ENCODE measurements around the gene RPL10A.
"Not testable (repeated sequence)": the region's sequence is repeated elsewhere in the genome, so short reads cannot be mapped to it uniquely, and the experiment has no call there.

RPL10A gene

DNA sequence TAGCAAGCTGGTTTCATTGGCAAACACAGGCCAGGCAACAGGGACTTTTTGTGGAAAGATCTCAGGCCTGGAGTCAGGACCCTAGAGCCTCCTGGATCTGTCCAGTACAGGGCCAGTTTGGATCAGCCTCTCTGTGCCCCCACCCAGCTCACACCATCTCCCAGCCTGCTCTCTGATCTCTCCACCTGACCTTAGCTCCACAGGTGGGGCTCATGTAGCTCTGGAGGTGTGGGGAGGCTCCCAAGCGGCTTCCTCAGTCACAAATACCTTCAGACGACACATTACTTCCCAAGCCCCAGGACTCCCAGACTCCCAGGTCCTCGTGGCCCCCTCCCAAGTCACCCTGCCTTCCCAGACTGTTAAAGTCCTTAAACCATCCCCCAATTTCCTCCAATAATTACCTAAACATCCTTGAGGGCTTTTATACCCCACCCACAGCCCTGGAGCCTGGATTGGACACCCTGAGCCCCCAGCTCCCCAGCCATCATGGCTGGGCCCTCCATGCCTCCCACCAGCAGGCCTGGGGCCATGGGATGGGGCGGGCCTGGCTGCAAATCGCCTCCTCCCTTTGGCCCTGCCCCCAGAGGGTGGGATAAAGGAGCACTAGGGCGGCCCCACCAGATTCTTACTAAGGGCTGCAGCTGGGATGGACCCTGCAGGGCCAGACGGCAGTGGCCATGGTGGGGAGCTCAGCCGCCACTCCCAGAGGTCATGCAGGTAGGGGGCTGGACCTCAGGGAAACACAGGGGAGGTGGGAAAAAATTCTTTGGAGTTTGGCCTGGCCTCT lies 31.9 kb upstream of the RPL10A start:
- no peak for DNase-seq
- no peaks in the 10 kb centered on the region for H3K9me3 Mint-ChIP-seq
- no peak overlapping the region for H3K27ac Mint-ChIP-seq
- H3K4me3 Mint-ChIP-seq: no peak overlapping the region
- TF ChIP-seq, protein P1, sequence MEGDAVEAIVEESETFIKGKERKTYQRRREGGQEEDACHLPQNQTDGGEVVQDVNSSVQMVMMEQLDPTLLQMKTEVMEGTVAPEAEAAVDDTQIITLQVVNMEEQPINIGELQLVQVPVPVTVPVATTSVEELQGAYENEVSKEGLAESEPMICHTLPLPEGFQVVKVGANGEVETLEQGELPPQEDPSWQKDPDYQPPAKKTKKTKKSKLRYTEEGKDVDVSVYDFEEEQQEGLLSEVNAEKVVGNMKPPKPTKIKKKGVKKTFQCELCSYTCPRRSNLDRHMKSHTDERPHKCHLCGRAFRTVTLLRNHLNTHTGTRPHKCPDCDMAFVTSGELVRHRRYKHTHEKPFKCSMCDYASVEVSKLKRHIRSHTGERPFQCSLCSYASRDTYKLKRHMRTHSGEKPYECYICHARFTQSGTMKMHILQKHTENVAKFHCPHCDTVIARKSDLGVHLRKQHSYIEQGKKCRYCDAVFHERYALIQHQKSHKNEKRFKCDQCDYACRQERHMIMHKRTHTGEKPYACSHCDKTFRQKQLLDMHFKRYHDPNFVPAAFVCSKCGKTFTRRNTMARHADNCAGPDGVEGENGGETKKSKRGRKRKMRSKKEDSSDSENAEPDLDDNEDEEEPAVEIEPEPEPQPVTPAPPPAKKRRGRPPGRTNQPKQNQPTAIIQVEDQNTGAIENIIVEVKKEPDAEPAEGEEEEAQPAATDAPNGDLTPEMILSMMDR (IDR thresholded peaks at IDR 0.05): no peak
- H3K27me3 Mint-ChIP-seq (ENCODE audit: low read depth, poor library complexity): peaks cover 7% of the 10 kb centered on the region
- no peaks in the 10 kb centered on the region for H3K36me3 Mint-ChIP-seq (ENCODE audit: low read depth)
- peaks cover 12% of the 10 kb centered on the region for H3K4me1 Mint-ChIP-seq

DNA sequence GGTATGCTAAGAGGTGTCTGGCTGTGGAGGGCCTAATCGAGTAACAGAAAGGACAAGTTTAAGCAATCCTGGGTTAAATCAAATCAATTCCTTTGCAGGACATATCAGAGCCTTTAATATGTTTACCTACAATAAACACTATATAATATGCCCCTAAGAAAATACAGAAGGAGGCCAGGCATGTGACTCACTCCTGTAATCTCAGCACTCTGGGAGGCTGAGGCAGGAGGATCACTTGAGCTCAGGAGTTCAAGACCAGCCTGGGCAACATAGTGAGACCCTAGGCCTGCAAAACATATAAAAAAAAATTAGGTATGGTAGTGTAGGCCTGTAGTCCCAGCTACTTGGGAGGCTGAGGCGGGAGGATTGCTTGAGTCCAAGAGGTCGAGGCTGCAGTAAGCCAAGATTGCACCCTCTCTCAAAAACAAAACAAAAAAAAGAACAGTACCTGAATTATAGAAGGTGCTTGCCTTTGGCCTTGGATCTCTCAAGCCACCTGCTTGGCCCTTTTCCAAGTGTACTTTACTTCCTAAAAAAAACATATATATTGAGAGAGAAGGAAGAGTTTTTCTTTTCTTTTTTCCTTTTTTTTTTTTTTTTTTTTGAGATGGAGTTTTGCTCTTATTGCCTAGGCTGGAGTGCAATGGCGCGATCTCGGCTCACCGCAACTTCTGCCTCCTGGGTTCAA lies 29.7 kb upstream of the RPL10A start:
- not testable (repeated sequence) for H3K9me3 Mint-ChIP-seq; H3K36me3 Mint-ChIP-seq (ENCODE audit: low read depth); DNase-seq; H3K27me3 Mint-ChIP-seq (ENCODE audit: low read depth, poor library complexity); H3K27ac Mint-ChIP-seq; H3K4me3 Mint-ChIP-seq
- peaks cover 12% of the 10 kb centered on the region for H3K4me1 Mint-ChIP-seq

DNA sequence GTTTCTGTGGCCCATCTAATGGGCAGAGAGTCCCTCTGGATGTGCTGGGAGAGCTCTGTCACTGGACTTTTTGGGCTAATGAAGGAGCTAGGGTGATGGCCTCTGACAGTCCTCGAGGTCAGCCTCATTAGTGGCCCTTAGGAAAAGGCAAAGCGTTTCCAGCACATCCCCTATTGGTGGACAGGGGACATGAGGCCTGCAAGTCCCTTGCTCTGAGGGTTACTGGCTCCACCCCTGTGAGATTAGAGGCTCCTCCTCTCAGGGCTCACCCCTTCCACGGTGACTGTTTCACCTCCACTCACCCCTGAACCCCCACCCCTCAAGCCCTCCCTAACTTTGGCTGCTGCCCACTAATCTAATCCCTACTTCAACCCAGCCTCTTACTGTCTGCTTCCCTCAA lies 28.9 kb upstream of the RPL10A start:
- Mint-ChIP-seq H3K4me1 (peaks cover 12% of the 10 kb centered on the region), H3K36me3 (ENCODE audit: low read depth) (no peaks in the 10 kb centered on the region), H3K27me3 (ENCODE audit: low read depth, poor library complexity) (peaks cover 7% of the 10 kb centered on the region), H3K27ac (no peak overlapping the region), H3K9me3 (no peaks in the 10 kb centered on the region), H3K4me3 (no peak overlapping the region)
- no peak for DNase-seq
- TF ChIP-seq, protein P1 (IDR thresholded peaks at IDR 0.05): no peak

DNA sequence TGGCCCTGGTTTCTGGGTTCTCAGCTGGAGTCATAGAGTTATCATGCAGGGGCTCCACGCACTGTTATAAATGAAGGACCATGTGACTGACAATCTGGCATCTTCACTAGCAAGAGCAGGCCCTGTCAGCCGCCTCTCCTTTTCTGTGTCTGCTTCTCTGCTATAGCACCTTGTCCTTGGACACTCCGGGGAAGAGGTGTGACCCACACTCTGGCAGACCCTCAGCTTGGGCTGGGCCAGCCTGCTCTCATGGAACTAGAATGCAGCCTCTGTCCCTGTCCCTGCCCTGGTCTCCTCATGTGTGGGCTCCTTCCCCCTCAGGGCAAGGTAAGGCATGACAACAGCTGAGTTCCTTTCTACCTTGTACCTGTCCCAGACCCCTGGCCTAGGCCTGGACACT lies 27.0 kb upstream of the RPL10A start:
- TF ChIP-seq, protein P1 (IDR thresholded peaks at IDR 0.05): no peak
- Mint-ChIP-seq H3K27ac (no peak overlapping the region), H3K9me3 (no peaks in the 10 kb centered on the region), H3K27me3 (ENCODE audit: low read depth, poor library complexity) (no peaks in the 10 kb centered on the region), H3K4me3 (no peak overlapping the region), H3K36me3 (ENCODE audit: low read depth) (no peaks in the 10 kb centered on the region), H3K4me1 (peaks cover 12% of the 10 kb centered on the region)
- DNase-seq: no peak

DNA sequence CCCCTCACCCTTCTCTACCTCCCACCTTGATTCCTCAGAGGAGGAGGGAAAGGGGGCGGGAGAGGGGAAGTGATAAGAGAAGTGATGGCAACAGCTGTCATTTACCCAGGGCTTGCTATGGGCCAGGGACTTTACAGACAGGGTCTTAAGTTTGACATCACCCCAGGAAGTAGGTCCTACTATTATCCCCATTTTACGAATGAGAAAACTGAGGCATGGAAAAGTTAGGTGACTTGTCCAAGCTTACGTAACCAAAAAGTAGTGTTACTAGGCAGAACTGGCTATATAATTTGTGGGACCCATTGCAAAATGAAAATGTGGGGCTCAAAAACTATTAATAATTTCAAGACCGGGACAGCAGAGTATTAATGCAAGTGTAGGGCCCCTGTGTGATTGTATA lies 26.6 kb upstream of the RPL10A start:
- no peaks in the 10 kb centered on the region for H3K9me3 Mint-ChIP-seq

DNA sequence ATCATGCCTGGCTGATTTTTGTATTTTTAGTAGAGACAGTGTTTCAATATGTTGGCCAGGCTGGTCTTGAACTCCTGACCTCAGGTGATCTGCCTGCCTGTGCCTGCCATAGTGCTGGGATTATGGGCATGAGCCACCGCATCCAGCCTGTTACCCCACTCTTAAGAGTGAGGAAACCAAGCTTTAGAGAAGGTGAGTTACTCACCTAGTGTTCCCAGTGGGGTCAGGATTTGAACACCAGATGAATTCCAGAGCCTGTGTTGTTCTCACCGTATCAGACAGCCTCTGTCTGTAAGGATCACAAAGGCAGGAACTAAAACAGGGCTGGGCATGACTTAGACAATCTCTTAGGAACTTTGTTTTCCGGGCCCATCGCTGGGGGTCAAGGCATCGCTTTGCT lies 25.5 kb upstream of the RPL10A start:
- Mint-ChIP-seq H3K27me3 (ENCODE audit: low read depth, poor library complexity) (no peaks in the 10 kb centered on the region), H3K9me3 (no peaks in the 10 kb centered on the region), H3K4me3 (no peak overlapping the region), H3K4me1 (peaks cover 5% of the 10 kb centered on the region), H3K27ac (no peak overlapping the region), H3K36me3 (ENCODE audit: low read depth) (no peaks in the 10 kb centered on the region)
- TF ChIP-seq, protein P1 (IDR thresholded peaks at IDR 0.05): no peak
- DNase-seq: no peak

More for the DNA sequence above, 26.6 kb upstream of the RPL10A start:
- no peak overlapping the region for H3K4me3 Mint-ChIP-seq
- DNase-seq: no peak
- H3K4me1 Mint-ChIP-seq: peaks cover 12% of the 10 kb centered on the region
- no peak overlapping the region for H3K27ac Mint-ChIP-seq
- no peaks in the 10 kb centered on the region for H3K27me3 Mint-ChIP-seq (ENCODE audit: low read depth, poor library complexity)
- no peaks in the 10 kb centered on the region for H3K36me3 Mint-ChIP-seq (ENCODE audit: low read depth)
- TF ChIP-seq, protein P1 (IDR thresholded peaks at IDR 0.05): no peak
